Heart right ventricle (tissue), 16 donors: ENCODE data around the gene POP4. TPM values are rescaled to one million over a fixed set of nuclear protein-coding genes. Genes with fewer than 3 reads are reported as not detected.
A peak's percentile ranks its signal among the peaks of the same experiment; 100 is the strongest.

ENCODE experiments used
- ATAC-seq, 8 donors: fragments of 200-7000 bp; cut with Tn5 transposase; one replicate each; pipeline ENCODE4 v1.9.1; 2020; ENCODE audit warnings: mild to moderate bottlenecking in 8 of 8, moderate library complexity in 8 of 8, moderate number of reproducible peaks in 1 of 8
- DNase-seq, 2 donors: peaks; one replicate each; pipeline ENCODE4 v3.0.0-alpha.2; 2020
- H3K27ac ChIP-seq, 10 donors: fragments of 200-600 bp; sonication (generic) in 2 of 10; one replicate each; pipeline versions ENCODE4 v1.5.0 to v1.8.0; 2020 to 2022; ENCODE audit warnings: mild to moderate bottlenecking in 3 of 10
- H3K27me3 ChIP-seq, 7 donors: fragments of 200-600 bp; one replicate each; pipeline ENCODE4 v1.8.0; 2021 to 2022; ENCODE audit warnings: mild to moderate bottlenecking in 2 of 7
- H3K36me3 ChIP-seq, 9 donors: fragments of 200-600 bp; sonication (generic) in 1 of 9; one replicate each; pipeline versions ENCODE4 v1.5.0 to v1.8.0; 2020 to 2022; ENCODE audit warnings: mild to moderate bottlenecking in 2 of 9
- H3K4me1 ChIP-seq, 9 donors: fragments of 200-600 bp; sonication (generic) in 1 of 9; one replicate each; pipeline versions ENCODE4 v1.5.0 to v1.8.0; 2020 to 2022; ENCODE audit warnings: mild to moderate bottlenecking in 4 of 9
- H3K4me3 ChIP-seq, 10 donors: fragments of 200-600 bp; sonication (generic) in 2 of 10; one replicate each; pipeline versions ENCODE4 v1.5.0 to v1.8.0; 2020 to 2022; ENCODE audit warnings: mild to moderate bottlenecking in 7 of 10, moderate library complexity in 2 of 10
- H3K9me3 ChIP-seq, 11 donors: fragments of 200-600 bp in 10 of 11; sonication (generic) in 2 of 11; one replicate each; pipeline versions ENCODE4 v1.5.0 to v1.8.0; 2013 to 2022; ENCODE audit warnings: mild to moderate bottlenecking in 2 of 11, control low read depth in 1 of 11, moderate library complexity in 1 of 11
- WGBS, 2 donors: extraction: QIAGEN DNeasy Blood & Tissue Kit; methylation state at CpG; one replicate each; pipeline ENCODE4 v1.1.7; 2013; ENCODE audit warnings: inconsistent platforms in 1 of 2; 5-methylcytosine and 5-hydroxymethylcytosine counted together
- intact Hi-C, 10 donors: fragments of 100-400 bp; cut with DNase I; formaldehyde crosslinking; loops; one replicate each; pipeline versions ENCODE4 v1.11.1 to v1.14.2; 2022
- polyA plus RNA-seq, 2 donors: library from polyadenylated mRNA; stranded (reverse); fragments of 200-250 nt; gene quantifications; one replicate each; pipeline ENCODE4 v1.2.3, GENCODE V29; 2013
- total RNA-seq, 10 donors: library from RNA; stranded (reverse); fragmentation: NEBNext Ultra II Directional in 3 of 10; extraction: Animal tissue kit (Norgen Biotek cat#: 25700) in 3 of 10; gene quantifications; one replicate each; pipeline versions ENCODE4 v1.2.1 to v1.2.4, GENCODE V29; 2021 to 2023
- TF ChIP-seq, protein P1 (sequence below), 9 donors: fragments of 200-600 bp; sonication (generic) in 2 of 9; IDR thresholded peaks; one replicate each; pipeline versions ENCODE4 v1.5.0 to v1.8.0; 2021 to 2022; ENCODE audit warnings: antibody characterized with exemption in 9 of 9, mild to moderate bottlenecking in 5 of 9, moderate library complexity in 1 of 9
- donor health status: Arrhythmogenic right ventricular cardiomyopathy.
- donor health status: ischemic (EF 13 %, LVEDD 7.1; RV severe dilation, severe dysfunction).
- donor health status: healthy with polysubstance abuse.
- donor health status: DM: no; HTN: yes; CAD: no.
- donor health status: DM: no; HTN: no; CAD: no.
- donor health status: ischemic (EF 25% LVEDD 6.9; RV normal size, moderate dysfunction).
- donor health status: ischemic (EF 25% LVEDD 5.7; RV mildly dilated, moderate dysfunction).
- donor health status: healthy.
- donor health status: DM: yes; HTN: yes; CAD: no.
- donor health status: Ischemic cardiomyopathy.
- donor health status: ischemic (EF 35%, LVEDD 5.7; RV mildly dilated, moderate dysfunction).
- donor health status: nonischemic (EF 11% LVEDD 7.7; RV severe dilation, severe dysfunction).
- donor health status: DM: yes; HTN: yes; CAD: no.
- donor health status: PGD.
- donor health status: ischemic (EF 29% LVEDD 5.4; RV normal size, mild dysfunction).
- donor health status: nonischemic (EF 23%, LVEDD 6.1; RV moderate dilation, normal function).

Gene POP4
- total and polyA plus RNA-seq, 12 donors = 46.6 to 108 (median 51.7) TPM

DNA sequence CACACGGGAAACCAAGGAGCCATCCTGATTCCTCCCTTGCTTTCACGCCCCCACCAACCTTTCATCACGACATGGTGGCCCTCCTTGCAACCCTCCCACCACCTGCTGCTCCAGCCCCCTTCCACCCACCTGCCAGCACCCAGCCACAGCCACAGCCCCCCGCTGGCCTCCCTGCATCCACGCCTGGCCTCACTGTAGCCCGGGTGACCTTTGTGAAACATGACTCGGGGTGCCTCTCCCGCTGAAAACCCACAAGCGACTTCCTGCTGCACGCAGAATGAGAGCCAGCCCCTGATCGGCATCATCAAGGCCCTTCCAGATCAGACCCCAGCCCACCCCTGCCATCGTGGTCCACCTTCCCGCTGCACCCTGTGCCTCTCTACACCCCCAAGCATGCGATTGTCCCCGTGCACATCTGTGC lies 14.9 kb downstream of the POP4 start:
- Histone ChIP-seq H3K9me3 (no peaks in the 10 kb centered on the region), H3K36me3 (peaks cover 0 to 12% (median 3%) of the 10 kb centered on the region in 9 donors), H3K4me3 (no peak overlapping the region), H3K27me3 (no peaks in the 10 kb centered on the region), H3K4me1 (peaks cover 0 to 3% (median 0%) of the 10 kb centered on the region in 9 donors), H3K27ac (no peak overlapping the region)
- 57 to 69% methylated on average over 15 of the region's 15 CpGs for WGBS, 2 donors
- intact Hi-C loops = no loop called here
- TF ChIP-seq, protein P1, sequence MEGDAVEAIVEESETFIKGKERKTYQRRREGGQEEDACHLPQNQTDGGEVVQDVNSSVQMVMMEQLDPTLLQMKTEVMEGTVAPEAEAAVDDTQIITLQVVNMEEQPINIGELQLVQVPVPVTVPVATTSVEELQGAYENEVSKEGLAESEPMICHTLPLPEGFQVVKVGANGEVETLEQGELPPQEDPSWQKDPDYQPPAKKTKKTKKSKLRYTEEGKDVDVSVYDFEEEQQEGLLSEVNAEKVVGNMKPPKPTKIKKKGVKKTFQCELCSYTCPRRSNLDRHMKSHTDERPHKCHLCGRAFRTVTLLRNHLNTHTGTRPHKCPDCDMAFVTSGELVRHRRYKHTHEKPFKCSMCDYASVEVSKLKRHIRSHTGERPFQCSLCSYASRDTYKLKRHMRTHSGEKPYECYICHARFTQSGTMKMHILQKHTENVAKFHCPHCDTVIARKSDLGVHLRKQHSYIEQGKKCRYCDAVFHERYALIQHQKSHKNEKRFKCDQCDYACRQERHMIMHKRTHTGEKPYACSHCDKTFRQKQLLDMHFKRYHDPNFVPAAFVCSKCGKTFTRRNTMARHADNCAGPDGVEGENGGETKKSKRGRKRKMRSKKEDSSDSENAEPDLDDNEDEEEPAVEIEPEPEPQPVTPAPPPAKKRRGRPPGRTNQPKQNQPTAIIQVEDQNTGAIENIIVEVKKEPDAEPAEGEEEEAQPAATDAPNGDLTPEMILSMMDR (IDR thresholded peaks at IDR 0.05) = no peak
- no peak for ATAC-seq
- DNase-seq = no peak

DNA sequence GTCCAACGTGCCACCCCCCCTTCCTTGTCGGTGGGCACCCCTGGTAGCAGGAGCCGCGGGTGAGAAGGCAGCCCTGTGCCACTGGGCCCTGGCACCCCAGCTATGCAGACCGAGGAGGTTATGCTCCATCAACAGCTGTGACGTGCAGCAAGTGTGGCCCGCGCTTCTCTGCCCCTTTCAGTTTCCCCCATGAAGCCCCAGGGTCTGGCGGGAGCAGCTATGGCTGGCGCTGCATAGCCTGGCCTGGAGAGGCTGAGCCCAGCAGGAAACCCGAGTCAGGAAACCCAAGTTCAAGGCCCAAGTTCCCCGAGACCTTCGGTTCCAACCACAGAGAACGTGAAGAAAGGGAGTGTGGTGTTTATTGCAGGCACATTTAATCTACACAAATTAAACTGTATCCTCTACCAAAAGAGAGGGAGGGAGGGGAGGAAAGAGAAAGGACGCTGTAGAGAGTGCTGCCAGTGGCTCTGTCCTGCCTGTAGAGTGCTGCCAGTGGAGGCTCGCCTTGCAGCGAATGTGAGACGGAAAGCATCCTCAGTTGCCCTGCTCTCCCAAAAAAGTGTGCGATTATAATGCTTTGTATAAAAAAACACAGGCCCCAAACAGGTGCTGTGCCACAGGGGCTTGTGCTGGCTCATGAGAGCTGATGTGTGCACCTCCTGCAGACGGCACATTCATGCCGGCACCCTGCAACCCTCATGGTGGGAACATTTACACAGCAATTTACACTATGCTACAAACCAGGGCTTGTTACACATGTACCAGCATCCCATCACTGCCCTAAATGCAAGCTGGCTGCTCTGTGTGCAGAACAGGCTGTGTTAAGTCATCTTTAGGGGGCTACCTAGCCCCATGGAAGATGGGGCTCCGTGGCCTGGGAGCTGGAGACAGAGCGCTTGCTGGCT lies 16.3 kb downstream of the POP4 start:
- WGBS, 2 donors = 77 to 80% methylated on average over 23 of the region's 23 CpGs
- TF ChIP-seq, protein P1 (IDR thresholded peaks at IDR 0.05) = no peak
- Histone ChIP-seq H3K36me3 (no peaks in the 10 kb centered on the region), H3K9me3 (no peaks in the 10 kb centered on the region), H3K27ac (peak overlapping the region in 1 of 10 donors; percentile 23), H3K4me3 (no peak overlapping the region), H3K27me3 (no peaks in the 10 kb centered on the region), H3K4me1 (peaks cover 0 to 3% (median 0%) of the 10 kb centered on the region in 9 donors)
- ATAC-seq (no peak), DNase-seq (no peak)
- intact Hi-C loops = no loop called here

DNA sequence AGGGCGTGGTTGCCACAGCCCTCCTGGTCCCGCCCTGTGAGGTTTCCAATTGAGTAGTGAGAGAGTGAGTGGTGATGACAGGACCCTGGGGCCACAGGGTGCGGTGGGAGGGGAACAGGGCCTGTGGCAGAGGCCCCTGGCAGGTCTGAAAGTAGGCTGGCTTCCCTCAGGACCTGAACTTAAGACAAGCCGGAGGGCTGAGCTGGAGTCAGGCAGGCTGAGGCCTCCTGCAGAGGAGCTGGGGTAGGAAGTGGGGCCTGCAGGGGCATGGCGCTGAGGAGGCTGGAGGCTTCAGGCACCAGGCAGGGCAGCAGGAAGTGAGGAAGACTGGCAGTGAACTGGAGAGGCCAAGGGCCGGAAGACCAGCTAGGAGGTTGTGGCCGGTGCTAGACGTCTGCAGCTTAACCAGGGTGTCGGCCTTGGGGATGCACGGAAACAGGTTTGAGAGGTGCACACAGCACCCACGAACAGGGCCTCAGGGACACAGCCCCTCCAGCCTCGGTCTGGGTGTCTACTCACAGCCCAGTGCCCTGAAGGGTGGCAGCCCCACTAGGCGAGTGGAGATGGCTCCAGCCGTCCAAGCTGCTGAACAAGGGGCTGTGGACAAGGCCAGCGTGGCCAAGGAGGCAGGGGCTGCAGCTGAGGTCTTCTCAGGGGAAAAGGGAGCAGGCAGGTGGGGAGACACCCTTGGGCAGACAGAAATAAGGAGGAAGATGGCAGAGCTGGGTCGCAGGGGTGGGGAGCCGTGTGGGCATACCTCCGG lies 17.8 kb downstream of the POP4 start:
- 78 to 80% methylated on average over 18 of the region's 18 CpGs for WGBS, 2 donors
- Histone ChIP-seq H3K27ac (peak overlapping the region in 1 of 10 donors; percentile 62), H3K9me3 (no peaks in the 10 kb centered on the region), H3K4me3 (peak overlapping the region in 1 of 10 donors; percentile 7), H3K36me3 (no peaks in the 10 kb centered on the region), H3K27me3 (no peaks in the 10 kb centered on the region), H3K4me1 (peaks cover 0 to 3% (median 0%) of the 10 kb centered on the region in 9 donors)
- ATAC-seq = no peak
- TF ChIP-seq, protein P1 (IDR thresholded peaks at IDR 0.05) = no peak
- intact Hi-C loops = no loop called here
- DNase-seq = no peak

DNA sequence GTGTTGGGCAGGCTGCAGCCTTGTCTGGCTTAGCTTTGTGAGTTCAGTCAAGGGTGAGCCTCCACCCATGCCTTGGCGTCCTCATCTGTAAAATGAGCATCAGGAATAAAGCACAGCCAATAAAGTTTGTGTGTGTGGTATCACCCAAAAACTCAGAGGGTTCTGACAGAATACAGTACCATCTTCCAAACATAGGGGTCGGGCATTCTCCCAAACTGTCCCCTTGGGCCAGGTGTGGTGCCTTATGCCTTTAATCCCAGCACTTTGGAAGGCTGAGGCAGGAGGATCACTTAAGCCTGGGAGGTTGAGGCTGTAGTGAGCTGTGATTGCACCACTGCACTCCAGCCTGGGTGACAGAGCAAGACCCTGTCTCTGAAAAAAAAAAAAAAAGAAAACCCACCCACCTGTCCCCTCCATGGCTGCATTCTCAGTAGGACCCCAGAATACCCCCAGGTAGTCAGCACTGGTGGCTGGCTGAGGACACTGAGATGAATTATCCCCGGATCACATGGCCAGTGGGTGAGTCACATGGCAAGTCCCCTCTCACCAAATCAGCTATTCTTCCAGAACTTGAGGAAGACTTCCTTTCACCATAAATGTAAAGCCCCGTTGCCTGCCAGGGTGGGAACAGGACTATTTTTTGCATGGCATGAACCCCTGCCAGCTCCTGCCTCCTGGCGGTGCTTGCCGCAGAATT lies 18.6 kb downstream of the POP4 start:
- H3K36me3 ChIP-seq = no peaks in the 10 kb centered on the region
- H3K4me3 ChIP-seq = peak overlapping the region in 1 of 10 donors; percentile 7
- 73 to 79% methylated on average over 6 of the region's 6 CpGs for WGBS, 2 donors
- H3K9me3 ChIP-seq = no peaks in the 10 kb centered on the region
- H3K27me3 ChIP-seq = no peaks in the 10 kb centered on the region
- DNase-seq = no peak
- H3K4me1 ChIP-seq = peaks cover 0 to 3% (median 0%) of the 10 kb centered on the region in 9 donors
- TF ChIP-seq, protein P1 (IDR thresholded peaks at IDR 0.05) = no peak
- intact Hi-C loops = no loop called here
- peak overlapping the region in 1 of 10 donors; percentile 62 for H3K27ac ChIP-seq
- ATAC-seq = no peak
